ENCODE measurements around the gene CXCR3.

GRCh38 chrX:71637253-71637618 is 18.9 kb upstream of the CXCR3 start:
- TF ChIP-seq, protein P1, sequence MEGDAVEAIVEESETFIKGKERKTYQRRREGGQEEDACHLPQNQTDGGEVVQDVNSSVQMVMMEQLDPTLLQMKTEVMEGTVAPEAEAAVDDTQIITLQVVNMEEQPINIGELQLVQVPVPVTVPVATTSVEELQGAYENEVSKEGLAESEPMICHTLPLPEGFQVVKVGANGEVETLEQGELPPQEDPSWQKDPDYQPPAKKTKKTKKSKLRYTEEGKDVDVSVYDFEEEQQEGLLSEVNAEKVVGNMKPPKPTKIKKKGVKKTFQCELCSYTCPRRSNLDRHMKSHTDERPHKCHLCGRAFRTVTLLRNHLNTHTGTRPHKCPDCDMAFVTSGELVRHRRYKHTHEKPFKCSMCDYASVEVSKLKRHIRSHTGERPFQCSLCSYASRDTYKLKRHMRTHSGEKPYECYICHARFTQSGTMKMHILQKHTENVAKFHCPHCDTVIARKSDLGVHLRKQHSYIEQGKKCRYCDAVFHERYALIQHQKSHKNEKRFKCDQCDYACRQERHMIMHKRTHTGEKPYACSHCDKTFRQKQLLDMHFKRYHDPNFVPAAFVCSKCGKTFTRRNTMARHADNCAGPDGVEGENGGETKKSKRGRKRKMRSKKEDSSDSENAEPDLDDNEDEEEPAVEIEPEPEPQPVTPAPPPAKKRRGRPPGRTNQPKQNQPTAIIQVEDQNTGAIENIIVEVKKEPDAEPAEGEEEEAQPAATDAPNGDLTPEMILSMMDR (IDR thresholded peaks at IDR 0.05): no peak
- TF ChIP-seq POLR2A (IDR thresholded peaks at IDR 0.05): no peak

Data from Peyer's patch (tissue), 4 donors.